Activated gamma-delta T cell (primary cell): Measurements from ENCODE around the gene TECTB.

Experiments used
- DNase-seq: peaks from one replicate; lab custom pipeline; 2025; lab: John Stamatoyannopoulos, UW

TECTB gene

GRCh38 chr10:112274831-112275230 lies 8.4 kb upstream of the TECTB start:
- DNase-seq: no peak

GRCh38 chr10:112275512-112276245 lies 7.5 kb upstream of the TECTB start:
- no peak for DNase-seq

GRCh38 chr10:112278871-112279270 lies 4.3 kb upstream of the TECTB start:
- no peak for DNase-seq

GRCh38 chr10:112279433-112279832 lies 3.8 kb upstream of the TECTB start:
- DNase-seq: no peak

GRCh38 chr10:112280205-112280921 lies 2.8 kb upstream of the TECTB start:
- no peak for DNase-seq

- DNase-seq: no peak
These were observed 1.1 kb upstream of the TECTB start for GRCh38 chr10:112282086-112282485.

GRCh38 chr10:112286837-112287818 lies 3.9 kb downstream of the TECTB start:
- DNase-seq: no peak

GRCh38 chr10:112287844-112288243 lies 4.6 kb downstream of the TECTB start:
- no peak for DNase-seq

- DNase-seq: no peak
These were observed 5.3 kb downstream of the TECTB start for GRCh38 chr10:112288486-112288885.

- DNase-seq: no peak
These were observed 6.3 kb downstream of the TECTB start for GRCh38 chr10:112289373-112290053.

GRCh38 chr10:112290054-112290373 lies 6.8 kb downstream of the TECTB start:
- no peak for DNase-seq

GRCh38 chr10:112294169-112294568 lies 11.0 kb downstream of the TECTB start:
- DNase-seq: no peak

GRCh38 chr10:112295853-112296830 lies 12.9 kb downstream of the TECTB start:
- no peak for DNase-seq

- DNase-seq: no peak
These were observed 13.7 kb downstream of the TECTB start for GRCh38 chr10:112296908-112297331.

GRCh38 chr10:112298581-112298980 lies 15.4 kb downstream of the TECTB start:
- DNase-seq: no peak

- no peak for DNase-seq
These were observed 16.3 kb downstream of the TECTB start for GRCh38 chr10:112299456-112299855.

- DNase-seq: no peak
These were observed 19.1 kb downstream of the TECTB start for GRCh38 chr10:112302335-112302734.

GRCh38 chr10:112303528-112303927 lies 20.3 kb downstream of the TECTB start:
- no peak for DNase-seq

- DNase-seq: no peak
These were observed 21.2 kb downstream of the TECTB start for GRCh38 chr10:112304267-112304859.
